HCT116 (cell line): ENCODE measurements around the gene BABAM2. TPM values are rescaled to one million over a fixed set of nuclear protein-coding genes. Genes with fewer than 3 reads are reported as not detected.

Source experiments
- ATAC-seq: fragments of 200-7000 bp; cut with Tn5 transposase; 2 replicates; pipeline ENCODE4 v1.9.1; 2020; ENCODE audit warnings: mild to moderate bottlenecking, moderate library complexity
- BruUV-seq: library from RNA; stranded (reverse); fragments of 400-500 nt; replicated peaks from 2 replicates; lab custom pipeline; 2021; lab: Mats Ljungman, UMichigan
- CTCF ChIA-PET: fragments of 300-600 bp; sonication (Branson Sonifier 250); formaldehyde crosslinking; loops from one replicate; lab custom pipeline; 2021; ENCODE audit warnings: antibody characterized with exemption; lab: Charles Lee
- POLR2A ChIA-PET: fragments of 300-600, 350-600 bp; sonication (Branson Sonifier 250); formaldehyde crosslinking; loops from one replicate; lab custom pipeline; 2021; ENCODE audit warnings: antibody characterized with exemption; lab: Charles Lee
- RAD21 ChIA-PET, 2 experiments: fragments of 300-600 bp; sonication (Branson Sonifier 250); formaldehyde crosslinking; loops; one replicate each; lab custom pipeline; 2023; ENCODE audit warnings: low total read pairs in 2 of 2; ENCODE audit not compliant: uncharacterized antibody in 2 of 2, unreplicated experiment in 2 of 2, low non-redundant PET in 1 of 2; lab: Charles Lee
- DNase-seq: peaks from one replicate; pipeline ENCODE4 v3.0.0-alpha.2; 2010; ENCODE audit warnings: low read depth, low spot score
- H2AFZ ChIP-seq: fragments of 200-600 bp; shearing (Covaris generic), sonication (generic); 2 replicates; pipeline ENCODE4 v1.6.1; 2017; ENCODE audit warnings: low read depth, mixed run types, mixed read lengths, antibody characterized with exemption, low read length; ENCODE audit not compliant: poor library complexity, severe bottlenecking
- H3K27ac ChIP-seq: 2 replicates; pipeline ENCODE4 v1.5.1; 2012; ENCODE audit warnings: low read depth, low read length
- H3K27me3 ChIP-seq: fragments of 200-600 bp; sonication (generic); 2 replicates; pipeline ENCODE4 v1.6.1; 2016; ENCODE audit warnings: mixed run types, low read length, mixed read lengths; ENCODE audit not compliant: insufficient read depth
- H3K36me3 ChIP-seq, 2 experiments: fragments of 200-500 bp in 1 of 2; fragments of 200-600 bp in 1 of 2; sonication (Bioruptor generic) in 1 of 2; sonication (generic) in 1 of 2; 2 replicates each; pipeline versions ENCODE4 v1.5.1 to v1.6.1; 2014 to 2016; ENCODE audit warnings: low read length in 2 of 2, inconsistent platforms in 1 of 2, mixed read lengths in 1 of 2, mixed run types in 1 of 2; ENCODE audit not compliant: insufficient read depth in 2 of 2, control insufficient read depth in 1 of 2
- H3K4me1 ChIP-seq, 2 experiments: fragments of 200-600 bp in 1 of 2; sonication (generic) in 1 of 2; 2 replicates each; pipeline versions ENCODE4 v1.5.1 to v1.6.1; 2012 to 2017; ENCODE audit warnings: low read length in 2 of 2, inconsistent platforms in 1 of 2, mild to moderate bottlenecking in 1 of 2, mixed read lengths in 1 of 2, mixed run types in 1 of 2, moderate library complexity in 1 of 2; ENCODE audit not compliant: insufficient read depth in 2 of 2, control insufficient read depth in 1 of 2
- H3K4me2 ChIP-seq: fragments of 200-600 bp; sonication (generic); 2 replicates; pipeline ENCODE4 v1.6.1; 2017; ENCODE audit warnings: mixed run types, low read length, mixed read lengths
- H3K4me3 ChIP-seq, 2 experiments: fragments of 200-600 bp in 1 of 2; sonication (generic) in 1 of 2; replicated peaks in 1 of 2; 2 replicates each; pipeline ENCODE4 v1.5.1; 2011 to 2016; ENCODE audit warnings: low read length in 2 of 2, control low read depth in 1 of 2, low read depth in 1 of 2, mild to moderate bottlenecking in 1 of 2, mixed read lengths in 1 of 2, mixed run types in 1 of 2
- H3K79me2 ChIP-seq: fragments of 200-600 bp; sonication (generic); 2 replicates; pipeline ENCODE4 v1.6.1; 2017; ENCODE audit warnings: mild to moderate bottlenecking, mixed run types, low read length, moderate library complexity, mixed read lengths; ENCODE audit not compliant: insufficient read depth
- H3K9ac ChIP-seq: fragments of 200-600 bp; sonication (generic); 2 replicates; pipeline ENCODE4 v1.6.1; 2016; ENCODE audit warnings: low read length, mixed read lengths
- H3K9me2 ChIP-seq: fragments of 200-600 bp; sonication (generic), shearing (Covaris generic); 2 replicates; pipeline ENCODE4 v1.6.1; 2017; ENCODE audit warnings: mixed run types, mild to moderate bottlenecking, moderate library complexity; ENCODE audit not compliant: insufficient read depth
- H3K9me3 ChIP-seq, 2 experiments: fragments of 200-500 bp in 1 of 2; fragments of 200-600 bp in 1 of 2; sonication (Bioruptor generic) in 1 of 2; sonication (generic) in 1 of 2; 2 replicates each; pipeline ENCODE4 v1.6.1; 2014 to 2017; ENCODE audit warnings: low read length in 2 of 2, mixed read lengths in 2 of 2, inconsistent platforms in 1 of 2, low read depth in 1 of 2, mild to moderate bottlenecking in 1 of 2, mixed run types in 1 of 2, moderate library complexity in 1 of 2; ENCODE audit not compliant: control insufficient read depth in 1 of 2, insufficient read depth in 1 of 2
- H4K20me1 ChIP-seq: fragments of 200-600 bp; sonication (generic), shearing (Covaris generic); 2 replicates; pipeline ENCODE4 v1.6.1; 2017; ENCODE audit warnings: mixed run types, mild to moderate bottlenecking, moderate library complexity; ENCODE audit not compliant: insufficient read depth
- CEBPB ChIP-seq: IDR thresholded peaks from 2 replicates; pipeline ENCODE4 v1.6.1; 2012; ENCODE audit warnings: low read depth
- EGR1 ChIP-seq: IDR thresholded peaks from 2 replicates; pipeline ENCODE4 v1.6.1; 2012; ENCODE audit warnings: low read depth
- EZH2phosphoT487 ChIP-seq: fragments of 200-600 bp; IDR thresholded peaks from 2 replicates; pipeline ENCODE4 v1.6.1; 2018; ENCODE audit warnings: antibody characterized with exemption, borderline replicate concordance
- FOSL1 ChIP-seq: IDR thresholded peaks from 2 replicates; pipeline ENCODE4 v1.6.1; 2012; ENCODE audit warnings: low read depth
- MAX ChIP-seq: IDR thresholded peaks from 2 replicates; pipeline ENCODE4 v1.6.1; 2012
- POLR2A ChIP-seq: IDR thresholded peaks from 2 replicates; pipeline ENCODE4 v1.7.0; 2011; ENCODE audit warnings: borderline replicate concordance; ENCODE audit not compliant: insufficient read depth, insufficient read length; ENCODE audit errors: extremely low read depth
- POLR2AphosphoS5 ChIP-seq: IDR thresholded peaks from 2 replicates; pipeline ENCODE4 v1.6.1; 2011; ENCODE audit warnings: mild to moderate bottlenecking, low read depth, low read length, moderate library complexity
- RAD21 ChIP-seq: IDR thresholded peaks from 2 replicates; pipeline ENCODE4 v1.6.1; 2012; ENCODE audit warnings: low read depth, mild to moderate bottlenecking
- REST ChIP-seq: IDR thresholded peaks from 2 replicates; pipeline ENCODE4 v1.6.1; 2012; ENCODE audit warnings: low read depth
- SP1 ChIP-seq: IDR thresholded peaks from 2 replicates; pipeline ENCODE4 v1.6.1; 2012; ENCODE audit warnings: low read depth
- ZFX ChIP-seq: fragments of 450-650 bp; IDR thresholded peaks from 2 replicates; pipeline ENCODE4 v1.6.1; 2017
- ZNF274 ChIP-seq: fragments of 200-500 bp; sonication (Bioruptor generic); IDR thresholded peaks from 2 replicates; pipeline ENCODE4 v1.6.1; 2014; ENCODE audit warnings: mild to moderate bottlenecking, low read depth, low read length, inconsistent platforms
- intact Hi-C: fragments of 100-400 bp; cut with micrococcal nuclease; formaldehyde crosslinking; loops from 2 replicates; pipeline ENCODE4 v1.10.0; 2022
- total RNA-seq: library from RNA; stranded (reverse); gene quantifications from one replicate; pipeline ENCODE4 v1.2.1, GENCODE V29; 2021; ENCODE audit not compliant: unreplicated experiment
- TF ChIP-seq, protein P1 (sequence below): IDR thresholded peaks from 2 replicates; pipeline ENCODE4 v1.6.1; 2012
- TF ChIP-seq, protein P2 (sequence below), 3 experiments: fragments of 200-600 bp in 1 of 3; sonication (generic) in 1 of 3; IDR thresholded peaks in 2 of 3; conservative IDR thresholded peaks in 1 of 3; 2 replicates each; pipeline ENCODE4 v1.5.1; 2012 to 2017; ENCODE audit warnings: low read depth in 2 of 3, low read length in 2 of 3, antibody characterized with exemption in 1 of 3, borderline replicate concordance in 1 of 3, control low read depth in 1 of 3, mild to moderate bottlenecking in 1 of 3, mixed read lengths in 1 of 3, mixed run types in 1 of 3, moderate library complexity in 1 of 3; ENCODE audit not compliant: insufficient read depth in 1 of 3

Gene BABAM2
- total RNA-seq, 1 experiment from 2014 or later = 23.8 TPM

DNA sequence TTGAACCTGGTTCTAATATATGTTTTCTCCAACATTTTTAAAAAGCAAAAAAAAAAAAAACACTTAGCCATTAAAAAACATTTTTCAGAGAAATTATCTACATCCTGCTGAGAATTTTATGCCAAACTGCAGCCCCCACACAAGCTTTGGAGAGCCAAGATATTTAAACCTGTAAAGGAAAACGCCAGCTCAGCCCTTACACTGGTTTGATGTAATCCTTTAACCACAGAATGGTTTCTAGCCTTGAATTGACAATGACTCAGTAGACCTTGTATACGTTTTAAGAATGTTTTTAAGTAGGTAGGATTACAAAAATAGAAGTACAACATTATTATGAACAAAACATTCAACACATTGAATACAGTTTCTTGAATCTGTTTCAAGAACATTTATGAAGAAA, 113.6 kb downstream of the BABAM2 start:
- Histone ChIP-seq H3K9ac (no peak overlapping the region), H2AFZ (no peak overlapping the region), H3K36me3 (no peaks in the 10 kb centered on the region), H3K4me3 (no peak overlapping the region), H3K4me1 (peaks cover 0 to 6% of the 10 kb centered on the region in 2 experiments; a peak in 1 of 4 replicates), H3K4me2 (no peak overlapping the region), H3K79me2 (0 out of 2 replicates have a peak, but pooled peaks cover 4% of the 10 kb centered on the region), H3K27me3 (no peaks in the 10 kb centered on the region), H3K9me2 (no peaks in the 10 kb centered on the region), H3K27ac (no peak overlapping the region), H4K20me1 (no peaks in the 10 kb centered on the region), H3K9me3 (no peaks in the 10 kb centered on the region)
- ChIA-PET POLR2A (interaction anchor here (0.7 kb wide), 1 partner anchor 30 kb away, joined by 3 read pairs; no protein-coding TSS in a partner anchor), RAD21 (no interaction called here), CTCF (no interaction called here)
- BruUV-seq = no TSS peak
- ATAC-seq (no peak), DNase-seq (no peak)
- TF ChIP-seq, protein P1, sequence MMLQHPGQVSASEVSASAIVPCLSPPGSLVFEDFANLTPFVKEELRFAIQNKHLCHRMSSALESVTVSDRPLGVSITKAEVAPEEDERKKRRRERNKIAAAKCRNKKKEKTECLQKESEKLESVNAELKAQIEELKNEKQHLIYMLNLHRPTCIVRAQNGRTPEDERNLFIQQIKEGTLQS = no peak
- TF ChIP-seq POLR2A = no peak
- no peak for TF ChIP-seq RAD21
- no peak for TF ChIP-seq ZFX
- TF ChIP-seq SP1 = no peak
- TF ChIP-seq, protein P2, sequence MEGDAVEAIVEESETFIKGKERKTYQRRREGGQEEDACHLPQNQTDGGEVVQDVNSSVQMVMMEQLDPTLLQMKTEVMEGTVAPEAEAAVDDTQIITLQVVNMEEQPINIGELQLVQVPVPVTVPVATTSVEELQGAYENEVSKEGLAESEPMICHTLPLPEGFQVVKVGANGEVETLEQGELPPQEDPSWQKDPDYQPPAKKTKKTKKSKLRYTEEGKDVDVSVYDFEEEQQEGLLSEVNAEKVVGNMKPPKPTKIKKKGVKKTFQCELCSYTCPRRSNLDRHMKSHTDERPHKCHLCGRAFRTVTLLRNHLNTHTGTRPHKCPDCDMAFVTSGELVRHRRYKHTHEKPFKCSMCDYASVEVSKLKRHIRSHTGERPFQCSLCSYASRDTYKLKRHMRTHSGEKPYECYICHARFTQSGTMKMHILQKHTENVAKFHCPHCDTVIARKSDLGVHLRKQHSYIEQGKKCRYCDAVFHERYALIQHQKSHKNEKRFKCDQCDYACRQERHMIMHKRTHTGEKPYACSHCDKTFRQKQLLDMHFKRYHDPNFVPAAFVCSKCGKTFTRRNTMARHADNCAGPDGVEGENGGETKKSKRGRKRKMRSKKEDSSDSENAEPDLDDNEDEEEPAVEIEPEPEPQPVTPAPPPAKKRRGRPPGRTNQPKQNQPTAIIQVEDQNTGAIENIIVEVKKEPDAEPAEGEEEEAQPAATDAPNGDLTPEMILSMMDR (IDR thresholded peaks at IDR 0.05 in 2 of 3, conservative IDR thresholded peaks at IDR 0.05 in 1 of 3; ENCODE audit: borderline replicate concordance in 1 of 3, insufficient read depth in 1 of 3, low read depth in 2 of 3, low read length in 2 of 3) = no peak
- TF ChIP-seq EZH2phosphoT487 = no peak
- no peak for TF ChIP-seq EGR1
- no peak for TF ChIP-seq POLR2AphosphoS5
- no peak for TF ChIP-seq MAX
- no peak for TF ChIP-seq FOSL1
- no peak for TF ChIP-seq REST
- TF ChIP-seq CEBPB = no peak
- TF ChIP-seq ZNF274 = no peak
- intact Hi-C loops = no loop called here
